CD8-positive, alpha-beta memory T cell (primary cell): Measurements from ENCODE around the gene CAMKMT. TPM values are rescaled to one million over a fixed set of nuclear protein-coding genes. Genes with fewer than 3 reads are reported as not detected.
A peak's percentile ranks its signal among the peaks of the same experiment; 100 is the strongest.

Experiments
- CTCF ChIA-PET: fragments of 350-600 bp; sonication (Branson Sonifier 250); formaldehyde crosslinking; loops from one replicate; lab custom pipeline; 2021; ENCODE audit warnings: antibody characterized with exemption; lab: Charles Lee
- POLR2A ChIA-PET: fragments of 350-600 bp; sonication (Branson Sonifier 250); formaldehyde crosslinking; loops from one replicate; lab custom pipeline; 2021; ENCODE audit warnings: antibody characterized with exemption; lab: Charles Lee
- DNase-seq, 5 donors: peaks; one replicate each; pipeline versions ENCODE4 v3.0.0 to v3.0.0-alpha.2; 2020 to 2022; ENCODE audit warnings: mixed read lengths in 1 of 5
- H3K27ac ChIP-seq: one replicate; pipeline ENCODE4 v1.7.0; 2013; ENCODE audit warnings: low read depth, mild to moderate bottlenecking, low read length, moderate library complexity
- H3K27me3 ChIP-seq: 2 replicates; pipeline ENCODE4 v1.7.0; 2013; ENCODE audit warnings: low read length, mild to moderate bottlenecking; ENCODE audit not compliant: insufficient read depth, poor library complexity, severe bottlenecking
- H3K36me3 ChIP-seq: 2 replicates; pipeline ENCODE4 v1.7.0; 2013; ENCODE audit warnings: mild to moderate bottlenecking, low read length, moderate library complexity; ENCODE audit not compliant: insufficient read depth
- H3K4me1 ChIP-seq: 2 replicates; pipeline ENCODE4 v1.7.0; 2013; ENCODE audit warnings: mild to moderate bottlenecking, low read length, moderate library complexity; ENCODE audit not compliant: insufficient read depth
- H3K4me3 ChIP-seq: 2 replicates; pipeline ENCODE4 v1.7.0; 2013; ENCODE audit warnings: mild to moderate bottlenecking, low read length
- H3K9me3 ChIP-seq: 2 replicates; pipeline ENCODE4 v1.7.0; 2013; ENCODE audit warnings: mild to moderate bottlenecking, low read length
- H3K27ac Mint-ChIP-seq, 8 donors: one replicate each; pipeline ENCODE4 v1.8.0; 2020 to 2021; ENCODE audit warnings: mixed read lengths in 8 of 8, mild to moderate bottlenecking in 6 of 8, inconsistent platforms in 3 of 8, moderate library complexity in 3 of 8
- H3K27me3 Mint-ChIP-seq, 2 donors: one replicate each; pipeline ENCODE4 v1.8.0; 2020 to 2021; ENCODE audit warnings: mixed read lengths in 2 of 2, mild to moderate bottlenecking in 1 of 2, moderate library complexity in 1 of 2
- H3K36me3 Mint-ChIP-seq, 3 donors: one replicate each; pipeline ENCODE4 v1.8.0; 2020 to 2021; ENCODE audit warnings: mixed read lengths in 3 of 3, inconsistent platforms in 1 of 3, mild to moderate bottlenecking in 1 of 3
- H3K4me1 Mint-ChIP-seq, 3 donors: one replicate each; pipeline ENCODE4 v1.8.0; 2020 to 2021; ENCODE audit warnings: mixed read lengths in 3 of 3, inconsistent platforms in 1 of 3, mild to moderate bottlenecking in 1 of 3
- H3K4me3 Mint-ChIP-seq, 7 donors: one replicate each; pipeline ENCODE4 v1.8.0; 2020 to 2021; ENCODE audit warnings: mixed read lengths in 7 of 7, mild to moderate bottlenecking in 6 of 7, moderate library complexity in 4 of 7, inconsistent platforms in 2 of 7
- H3K9me3 Mint-ChIP-seq, 5 donors: one replicate each; pipeline ENCODE4 v1.8.0; 2020 to 2022; ENCODE audit warnings: mixed read lengths in 5 of 5, mild to moderate bottlenecking in 3 of 5, moderate library complexity in 2 of 5, inconsistent platforms in 1 of 5
- polyA plus RNA-seq: library from polyadenylated mRNA; unstranded; fragments of 300-500 nt; fragmentation: Illumina TruSeq; gene quantifications from one replicate; pipeline ENCODE4 v1.2.3, GENCODE V29; 2021
- total RNA-seq, 2 experiments: library from RNA; stranded (reverse); gene quantifications; one replicate each; pipeline ENCODE4 v1.2.3, GENCODE V29; 2021

The CAMKMT gene
- total and polyA plus RNA-seq, 3 experiments from 2014 or later = 11.4 to 14.0 (median 11.7) TPM

DNA sequence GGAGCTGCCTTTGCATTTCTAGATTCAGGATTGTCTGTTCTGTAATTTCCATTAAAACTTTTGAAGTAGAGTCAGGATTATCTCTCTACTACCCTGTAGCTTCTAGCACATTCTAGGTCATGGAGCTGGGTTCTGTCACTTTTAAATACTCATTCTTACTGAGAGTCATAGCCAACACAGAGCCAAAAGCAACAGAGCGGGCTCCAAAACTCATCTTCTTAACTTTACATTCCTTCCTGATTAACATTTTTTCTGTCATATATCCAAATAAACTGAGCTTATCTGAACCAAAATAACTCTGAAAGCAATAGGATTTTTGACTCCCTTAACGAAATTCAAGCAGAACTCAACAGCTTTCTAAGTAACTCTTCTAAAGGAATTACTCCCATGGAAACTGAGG is 13.3 kb upstream of the CAMKMT start:
- POLR2A ChIA-PET = interaction anchor here (1.0 kb wide), 1 partner anchor 13 kb away, joined by 6 read pairs; the partner anchor contains the start of genes CAMKMT and PREPL
- peaks cover 0 to 1% of the 10 kb centered on the region in 2 donors for H3K27me3 Mint-ChIP-seq
- H3K27ac ChIP-seq = no peak overlapping the region

GRCh38 chr2:44349506-44349905 is 12.2 kb upstream of the CAMKMT start:
- H3K9me3 ChIP-seq = no peaks in the 10 kb centered on the region
- no peak overlapping the region for H3K4me3 ChIP-seq
- Mint-ChIP-seq H3K36me3 (peaks cover 0 to 24% (median 7%) of the 10 kb centered on the region in 3 donors), H3K4me1 (peaks cover 27 to 53% (median 45%) of the 10 kb centered on the region in 3 donors), H3K4me3 (no peak overlapping the region), H3K27me3 (peaks cover 0 to 1% of the 10 kb centered on the region in 2 donors), H3K9me3 (no peaks in the 10 kb centered on the region), H3K27ac (peak overlapping the region in 1 of 8 donors; percentile 15)
- no peaks in the 10 kb centered on the region for H3K4me1 ChIP-seq
- H3K27ac ChIP-seq = no peak overlapping the region
- no peak for DNase-seq
- H3K27me3 ChIP-seq = no peaks in the 10 kb centered on the region
- POLR2A ChIA-PET = no interaction called here
- no peaks in the 10 kb centered on the region for H3K36me3 ChIP-seq
- CTCF ChIA-PET = no interaction called here

More for the DNA sequence above, 13.3 kb upstream of the CAMKMT start:
- H3K9me3 ChIP-seq = no peaks in the 10 kb centered on the region
- H3K27me3 ChIP-seq = no peaks in the 10 kb centered on the region
- DNase-seq = no peak
- no peaks in the 10 kb centered on the region for H3K36me3 ChIP-seq
- Mint-ChIP-seq H3K36me3 (peaks cover 0 to 24% (median 7%) of the 10 kb centered on the region in 3 donors), H3K4me3 (no peak overlapping the region), H3K4me1 (peaks cover 27 to 46% (median 37%) of the 10 kb centered on the region in 3 donors), H3K27ac (no peak overlapping the region), H3K9me3 (no peaks in the 10 kb centered on the region)
- H3K4me1 ChIP-seq = no peaks in the 10 kb centered on the region
- H3K4me3 ChIP-seq = no peak overlapping the region
- CTCF ChIA-PET = no interaction called here

DNA sequence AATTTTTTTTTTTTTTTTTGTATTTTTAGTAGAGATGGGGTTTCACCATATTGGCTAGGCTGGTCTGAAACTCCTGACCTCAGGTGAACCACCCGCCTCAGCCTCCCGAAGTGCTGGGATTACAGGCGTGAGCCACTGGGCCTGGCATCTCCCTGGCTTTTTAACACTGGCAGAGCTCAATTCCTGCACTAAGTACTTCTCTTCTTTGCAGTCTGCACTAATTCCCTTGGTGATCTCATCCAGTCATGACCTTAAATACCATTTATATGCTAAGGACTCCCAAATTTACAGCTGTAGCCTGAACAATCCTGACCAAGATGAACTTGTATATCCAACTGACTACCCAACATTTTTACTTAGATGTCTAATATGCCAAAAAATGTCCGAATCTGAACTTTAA is 10.7 kb upstream of the CAMKMT start:
- Histone ChIP-seq H3K4me3 (no peak overlapping the region), H3K27me3 (no peaks in the 10 kb centered on the region), H3K9me3 (no peaks in the 10 kb centered on the region), H3K27ac (no peak overlapping the region), H3K4me1 (no peaks in the 10 kb centered on the region), H3K36me3 (no peaks in the 10 kb centered on the region)
- H3K27ac Mint-ChIP-seq = peak overlapping the region in 1 of 8 donors; percentile 50
- DNase-seq = no peak
- ChIA-PET CTCF (interaction anchor here (1.4 kb wide), 1 partner anchor 16 kb away, joined by 3 read pairs; no protein-coding TSS in a partner anchor), POLR2A (no interaction called here)
- peaks cover 0 to 23% (median 7%) of the 10 kb centered on the region in 3 donors for H3K36me3 Mint-ChIP-seq
- peaks cover 30 to 66% (median 45%) of the 10 kb centered on the region in 3 donors for H3K4me1 Mint-ChIP-seq
- no peaks in the 10 kb centered on the region for H3K9me3 Mint-ChIP-seq
- peaks cover 0 to 1% of the 10 kb centered on the region in 2 donors for H3K27me3 Mint-ChIP-seq
- H3K4me3 Mint-ChIP-seq = no peak overlapping the region

DNA sequence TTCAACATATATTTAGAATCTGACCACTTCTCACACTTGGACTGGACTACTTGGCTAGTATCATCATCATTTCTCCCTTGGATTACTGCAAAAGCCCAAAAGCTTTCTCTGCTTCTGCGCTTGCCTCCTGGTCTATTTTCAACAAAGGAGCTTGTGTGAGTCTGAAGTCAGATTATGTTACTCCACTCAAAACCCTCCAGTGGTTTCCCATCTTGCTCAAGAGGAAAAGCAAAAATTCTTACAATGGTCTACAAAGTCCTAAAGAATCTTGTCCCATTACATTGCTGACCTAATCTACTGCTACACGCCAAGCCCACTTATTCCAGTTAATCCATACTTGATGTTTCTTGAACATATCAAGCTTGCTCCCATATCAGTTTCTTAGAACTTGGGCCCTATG is 10.1 kb upstream of the CAMKMT start:
- CTCF ChIA-PET = interaction anchor here (1.1 to 1.4 kb wide), 2 partner anchors 11 to 15 kb away, joined by 3 read pairs; no protein-coding TSS in a partner anchor
- H3K9me3 ChIP-seq = no peaks in the 10 kb centered on the region
- Mint-ChIP-seq H3K27me3 (peaks cover 0 to 1% of the 10 kb centered on the region in 2 donors), H3K4me1 (peaks cover 31 to 72% (median 45%) of the 10 kb centered on the region in 3 donors), H3K9me3 (no peaks in the 10 kb centered on the region), H3K36me3 (peaks cover 0 to 22% (median 7%) of the 10 kb centered on the region in 3 donors), H3K27ac (peak overlapping the region in 3 of 8 donors; percentile 1 to 17 (median 4)), H3K4me3 (no peak overlapping the region)
- no peaks in the 10 kb centered on the region for H3K27me3 ChIP-seq
- no peak overlapping the region for H3K4me3 ChIP-seq
- no peaks in the 10 kb centered on the region for H3K36me3 ChIP-seq
- no peaks in the 10 kb centered on the region for H3K4me1 ChIP-seq
- POLR2A ChIA-PET = no interaction called here
- DNase-seq = no peak
- no peak overlapping the region for H3K27ac ChIP-seq

DNA sequence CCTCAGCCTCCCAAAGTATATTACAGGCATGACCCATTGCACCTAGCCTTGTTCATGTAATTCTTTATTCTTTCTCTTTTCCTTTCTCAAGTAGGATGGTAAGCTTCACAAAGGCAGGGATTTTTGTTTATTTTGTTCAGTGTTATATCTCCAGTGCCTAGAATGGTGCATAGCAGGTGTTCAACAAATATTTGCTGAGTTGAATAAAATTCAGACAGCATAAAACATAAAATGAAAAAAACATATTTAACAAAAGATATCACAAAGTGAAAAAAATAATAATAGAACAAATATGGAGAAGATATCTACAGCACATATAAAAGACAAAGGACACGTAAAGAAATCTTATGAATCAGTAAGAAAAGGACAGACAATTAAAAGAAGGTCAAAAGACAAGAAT is 9.2 kb upstream of the CAMKMT start:
- ChIA-PET CTCF (interaction anchor here (1.1 to 1.4 kb wide), 2 partner anchors 10 to 15 kb away, joined by 3 read pairs; no protein-coding TSS in a partner anchor), POLR2A (no interaction called here)
- no peak overlapping the region for H3K4me3 Mint-ChIP-seq
- H3K27ac Mint-ChIP-seq = peak overlapping the region in 1 of 8 donors; percentile 35
- H3K36me3 Mint-ChIP-seq = peaks cover 0 to 25% (median 7%) of the 10 kb centered on the region in 3 donors
- no peak for DNase-seq
- Histone ChIP-seq H3K27me3 (no peaks in the 10 kb centered on the region), H3K9me3 (no peaks in the 10 kb centered on the region), H3K4me1 (no peaks in the 10 kb centered on the region), H3K27ac (no peak overlapping the region), H3K4me3 (no peak overlapping the region), H3K36me3 (no peaks in the 10 kb centered on the region)
- H3K27me3 Mint-ChIP-seq = peaks cover 0 to 1% of the 10 kb centered on the region in 2 donors
- no peaks in the 10 kb centered on the region for H3K9me3 Mint-ChIP-seq
- peaks cover 31 to 78% (median 45%) of the 10 kb centered on the region in 3 donors for H3K4me1 Mint-ChIP-seq

GRCh38 chr2:44354761-44355160 is 7.0 kb upstream of the CAMKMT start:
- H3K4me3 Mint-ChIP-seq = no peak overlapping the region
- no peak for DNase-seq
- Histone ChIP-seq H3K4me1 (peaks cover 11% of the 10 kb centered on the region), H3K4me3 (no peak overlapping the region), H3K27me3 (no peaks in the 10 kb centered on the region), H3K9me3 (no peaks in the 10 kb centered on the region), H3K27ac (no peak overlapping the region), H3K36me3 (no peaks in the 10 kb centered on the region)
- H3K27me3 Mint-ChIP-seq = peaks cover 0 to 1% of the 10 kb centered on the region in 2 donors
- CTCF ChIA-PET = no interaction called here
- H3K27ac Mint-ChIP-seq = no peak overlapping the region
- no peaks in the 10 kb centered on the region for H3K9me3 Mint-ChIP-seq
- peaks cover 43 to 84% (median 55%) of the 10 kb centered on the region in 3 donors for H3K4me1 Mint-ChIP-seq
- POLR2A ChIA-PET = no interaction called here
- peaks cover 0 to 24% (median 5%) of the 10 kb centered on the region in 3 donors for H3K36me3 Mint-ChIP-seq

DNA sequence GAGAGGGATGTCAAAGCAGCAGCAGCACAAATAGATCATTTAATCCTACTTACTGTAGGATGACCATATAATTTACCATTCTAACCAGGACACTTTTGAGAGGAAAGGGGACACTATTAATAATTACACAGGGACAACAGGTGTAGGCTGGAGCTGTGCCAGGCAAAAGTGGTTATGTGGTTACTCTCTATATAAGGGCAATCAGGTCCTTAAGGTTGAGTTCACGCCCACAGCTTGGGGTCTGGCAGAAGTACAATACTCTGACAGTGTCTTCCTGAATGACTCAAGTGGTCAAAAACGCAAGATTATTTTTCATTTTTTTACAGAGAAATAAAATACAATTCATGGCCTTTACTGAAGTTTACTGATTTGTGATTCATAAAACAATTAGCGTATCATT is 3.2 kb upstream of the CAMKMT start:
- Mint-ChIP-seq H3K36me3 (peaks cover 0 to 36% (median 0%) of the 10 kb centered on the region in 3 donors), H3K9me3 (peaks cover 0 to 2% (median 0%) of the 10 kb centered on the region in 5 donors), H3K4me3 (peak overlapping the region in 6 of 7 donors; percentile 4 to 83 (median 53)), H3K4me1 (peaks cover 48 to 79% (median 51%) of the 10 kb centered on the region in 3 donors), H3K27ac (peak overlapping the region in 5 of 8 donors; percentile 5 to 75 (median 38)), H3K27me3 (no peaks in the 10 kb centered on the region)
- H3K9me3 ChIP-seq = no peaks in the 10 kb centered on the region
- peaks cover 30% of the 10 kb centered on the region for H3K4me1 ChIP-seq
- H3K4me3 ChIP-seq = no peak overlapping the region
- CTCF ChIA-PET = no interaction called here
- DNase-seq = peak in 4 of 5 donors; percentile 9 to 68 (median 24)
- H3K36me3 ChIP-seq = no peaks in the 10 kb centered on the region
- POLR2A ChIA-PET = no interaction called here
- H3K27ac ChIP-seq = no peak overlapping the region
- no peaks in the 10 kb centered on the region for H3K27me3 ChIP-seq

- peaks cover 48 to 77% (median 59%) of the 10 kb centered on the region in 3 donors for H3K4me1 Mint-ChIP-seq
These were observed 908 bp upstream of the CAMKMT start for GRCh38 chr2:44360749-44361329.

More at GRCh38 chr2:44360749-44361329, 908 bp upstream of the CAMKMT start:
- Mint-ChIP-seq H3K27ac (peak overlapping the region; percentile 99 to 100 (median 100)), H3K27me3 (no peaks in the 10 kb centered on the region), H3K4me3 (peak overlapping the region; percentile 92 to 98 (median 98)), H3K36me3 (peaks cover 0 to 24% (median 2%) of the 10 kb centered on the region in 3 donors), H3K9me3 (peaks cover 0 to 2% (median 0%) of the 10 kb centered on the region in 5 donors)
- Histone ChIP-seq H3K9me3 (no peaks in the 10 kb centered on the region), H3K27me3 (no peaks in the 10 kb centered on the region), H3K36me3 (no peaks in the 10 kb centered on the region), H3K4me3 (peak overlapping the region; percentile 94), H3K27ac (peak overlapping the region; percentile 99), H3K4me1 (peaks cover 30% of the 10 kb centered on the region)
- peak in 1 of 5 donors; percentile 49 for DNase-seq
- CTCF ChIA-PET = interaction anchor here (0.9 to 1.6 kb wide), 4 partner anchors 18 to 274 kb away, joined by 3 to 4 read pairs (median 3); no protein-coding TSS in a partner anchor
- POLR2A ChIA-PET = interaction anchor here (0.7 to 2.1 kb wide), 8 partner anchors 12 to 1550 kb away, joined by 3 to 27 read pairs (median 4); partner anchors contain the start of genes PPM1B and THADA
